Parathyroid adenoma (tissue), 2 donors: ENCODE measurements around the gene ZNRF4.

Experiments used
- H2AFZ ChIP-seq: fragments of 300-600 bp; sonication (generic); one replicate; pipeline ENCODE4 v1.7.0; 2017; ENCODE audit warnings: antibody characterized with exemption, mild to moderate bottlenecking
- H3K27ac ChIP-seq: fragments of 300-600 bp; sonication (generic); one replicate; pipeline ENCODE4 v1.7.0; 2017
- H3K27me3 ChIP-seq: fragments of 300-600 bp; sonication (generic); one replicate; pipeline ENCODE4 v1.7.0; 2017; ENCODE audit warnings: low read length; ENCODE audit not compliant: control insufficient read depth, insufficient read depth
- H3K36me3 ChIP-seq: fragments of 300-600 bp; sonication (generic); one replicate; pipeline ENCODE4 v1.7.0; 2017; ENCODE audit warnings: low read length; ENCODE audit not compliant: control insufficient read depth, insufficient read depth
- H3K4me1 ChIP-seq: fragments of 300-600 bp; sonication (generic); one replicate; pipeline ENCODE4 v1.7.0; 2017; ENCODE audit warnings: control low read depth
- H3K4me2 ChIP-seq: fragments of 300-600 bp; sonication (generic); one replicate; pipeline ENCODE4 v1.7.0; 2017; ENCODE audit warnings: low read length
- H3K4me3 ChIP-seq: fragments of 300-600 bp; sonication (generic); one replicate; pipeline ENCODE4 v1.7.0; 2017; ENCODE audit warnings: low read depth, low read length
- H3K79me2 ChIP-seq: fragments of 300-600 bp; sonication (generic); one replicate; pipeline ENCODE4 v1.7.0; 2017; ENCODE audit warnings: control low read depth
- H3K9ac ChIP-seq: fragments of 300-600 bp; sonication (generic); one replicate; pipeline ENCODE4 v1.7.0; 2017; ENCODE audit warnings: mild to moderate bottlenecking
- H3K9me3 ChIP-seq: fragments of 300-600 bp; sonication (generic); one replicate; pipeline ENCODE4 v1.7.0; 2017; ENCODE audit warnings: low read length; ENCODE audit not compliant: control insufficient read depth
- CTCF ChIP-seq: fragments of 300-600 bp; sonication (generic); IDR thresholded peaks from one replicate; pipeline ENCODE4 v1.7.0; 2017; ENCODE audit warnings: antibody characterized with exemption, mild to moderate bottlenecking
- donor health status: primary hyperparathyroidism.

The ZNRF4 gene

GRCh38 chr19:5492635-5493409 is 37.6 kb downstream of the ZNRF4 start:
- H3K9me3 ChIP-seq: no peaks in the 10 kb centered on the region
- no peak overlapping the region for H3K27ac ChIP-seq
- no peak overlapping the region for H3K4me2 ChIP-seq
- no peak overlapping the region for H3K9ac ChIP-seq
- H2AFZ ChIP-seq: peak overlapping the region; percentile 41
- TF ChIP-seq CTCF: no peak
- H3K4me3 ChIP-seq: no peak overlapping the region
- no peaks in the 10 kb centered on the region for H3K79me2 ChIP-seq
- H3K4me1 ChIP-seq: no peaks in the 10 kb centered on the region
- H3K27me3 ChIP-seq: no peaks in the 10 kb centered on the region
- H3K36me3 ChIP-seq: no peaks in the 10 kb centered on the region

GRCh38 chr19:5494773-5495172 is 39.6 kb downstream of the ZNRF4 start:
- H3K9me3 ChIP-seq: no peaks in the 10 kb centered on the region
- no peak overlapping the region for H3K4me2 ChIP-seq
- TF ChIP-seq CTCF: no peak
- H3K4me3 ChIP-seq: no peak overlapping the region
- no peaks in the 10 kb centered on the region for H3K4me1 ChIP-seq
- H3K36me3 ChIP-seq: no peaks in the 10 kb centered on the region
- H3K79me2 ChIP-seq: no peaks in the 10 kb centered on the region
- H3K27me3 ChIP-seq: no peaks in the 10 kb centered on the region
- no peak overlapping the region for H3K27ac ChIP-seq
- H2AFZ ChIP-seq: no peak overlapping the region
- no peak overlapping the region for H3K9ac ChIP-seq

- no peaks in the 10 kb centered on the region for H3K27me3 ChIP-seq
- no peak overlapping the region for H3K9ac ChIP-seq
- no peaks in the 10 kb centered on the region for H3K36me3 ChIP-seq
- no peaks in the 10 kb centered on the region for H3K79me2 ChIP-seq
- no peak overlapping the region for H3K4me2 ChIP-seq
- no peak overlapping the region for H2AFZ ChIP-seq
- H3K4me3 ChIP-seq: no peak overlapping the region
- H3K4me1 ChIP-seq: no peaks in the 10 kb centered on the region
- no peak overlapping the region for H3K27ac ChIP-seq
- no peak for TF ChIP-seq CTCF
- no peaks in the 10 kb centered on the region for H3K9me3 ChIP-seq
Observed at GRCh38 chr19:5495792-5496191, 40.6 kb downstream of the ZNRF4 start.

- no peaks in the 10 kb centered on the region for H3K4me1 ChIP-seq
- H3K4me3 ChIP-seq: no peak overlapping the region
- no peaks in the 10 kb centered on the region for H3K36me3 ChIP-seq
- no peaks in the 10 kb centered on the region for H3K9me3 ChIP-seq
- no peak overlapping the region for H3K4me2 ChIP-seq
- no peak for TF ChIP-seq CTCF
- no peaks in the 10 kb centered on the region for H3K79me2 ChIP-seq
- H3K27ac ChIP-seq: no peak overlapping the region
- no peak overlapping the region for H2AFZ ChIP-seq
- H3K9ac ChIP-seq: no peak overlapping the region
- H3K27me3 ChIP-seq: no peaks in the 10 kb centered on the region
Observed at GRCh38 chr19:5497297-5497696, 42.1 kb downstream of the ZNRF4 start.
